Suppressor macrophage treated with lipopolysaccharide for 1 hour (primary cell): Measurements from ENCODE around the gene NBPF8.
A peak's percentile ranks its signal among the peaks of the same experiment; 100 is the strongest.
"Not testable (repeated sequence)": the region's sequence is repeated elsewhere in the genome, so short reads cannot be mapped to it uniquely, and the experiment has no call there.

Experiments used
- DNase-seq, 3 donors: peaks; one replicate each; pipeline ENCODE4 v3.0.0-alpha.2; 2020 to 2022

The NBPF8 gene

GRCh38 chr1:120414911-120415480 is at the start of gene NBPF8:
Gene NBPF8 (plus strand): TSS chr1:120415035. CDS start chr1:120436523, 21,488 bp downstream.
- DNase-seq, result peak; percentile 49 to 61 (median 52)

- not testable (repeated sequence) for DNase-seq
Measured at GRCh38 chr1:120367709-120368108, 47.1 kb upstream of the NBPF8 start.

GRCh38 chr1:120386651-120387050 is 28.2 kb upstream of the NBPF8 start:
- DNase-seq, result not testable (repeated sequence)

- DNase-seq, result peak; percentile 57 to 74 (median 64)
Measured at GRCh38 chr1:120388597-120389126, 26.2 kb upstream of the NBPF8 start.

DNA sequence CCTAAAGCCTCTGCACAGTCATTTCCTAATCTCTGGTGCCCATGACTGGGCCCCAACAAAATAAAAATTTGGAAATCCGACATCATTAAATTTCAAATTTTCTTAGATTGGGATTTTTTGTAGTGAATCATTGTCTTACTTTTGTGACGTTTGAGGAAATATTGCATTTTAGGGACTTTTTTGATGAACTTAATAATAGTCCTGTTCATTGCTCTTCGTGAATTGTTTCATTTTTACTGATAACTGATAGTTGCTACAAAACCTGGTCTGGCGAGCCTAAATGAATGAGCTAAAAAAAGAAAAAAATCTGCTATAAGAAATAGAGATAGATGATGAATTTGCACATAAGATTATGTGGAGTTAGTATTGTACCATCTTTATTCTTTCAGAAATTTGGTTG is 23.5 kb upstream of the NBPF8 start:
- DNase-seq, result peak; percentile 19 to 88 (median 72)

GRCh38 chr1:120393316-120394232 is 21.3 kb upstream of the NBPF8 start:
- DNase-seq, result not testable (repeated sequence)

GRCh38 chr1:120405348-120405747 is 9.5 kb upstream of the NBPF8 start:
- not testable (repeated sequence) for DNase-seq

GRCh38 chr1:120414451-120414850 is 384 bp upstream of the NBPF8 start:
- DNase-seq, result not testable (repeated sequence)

DNA sequence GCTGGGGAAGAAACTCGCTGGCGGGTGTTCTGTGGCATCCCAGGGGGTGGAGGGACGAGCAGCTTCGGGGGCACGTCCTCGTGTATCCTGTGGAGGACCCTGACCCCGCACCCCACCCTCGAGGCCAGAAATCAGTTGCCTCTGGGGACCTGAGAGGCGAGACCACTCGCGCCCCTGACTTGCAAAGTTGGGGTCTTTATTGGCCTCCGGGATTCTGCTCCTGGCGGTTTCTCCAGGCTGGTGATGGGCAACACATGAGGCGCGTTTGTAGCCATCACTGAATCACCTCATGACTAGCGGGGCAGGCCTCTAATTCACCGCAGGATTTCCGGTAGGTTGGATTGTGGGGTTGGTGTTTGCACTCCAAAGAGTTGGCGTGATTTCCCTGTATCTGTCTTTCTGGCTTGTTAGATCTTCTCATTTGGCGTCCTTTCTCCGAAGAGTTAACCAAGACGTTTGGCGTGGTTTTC is 692 bp downstream of the NBPF8 start:
- peak; percentile 24 to 45 (median 38) for DNase-seq

- not testable (repeated sequence) for DNase-seq
Measured at GRCh38 chr1:120425063-120425462, 10.2 kb downstream of the NBPF8 start.

DNA sequence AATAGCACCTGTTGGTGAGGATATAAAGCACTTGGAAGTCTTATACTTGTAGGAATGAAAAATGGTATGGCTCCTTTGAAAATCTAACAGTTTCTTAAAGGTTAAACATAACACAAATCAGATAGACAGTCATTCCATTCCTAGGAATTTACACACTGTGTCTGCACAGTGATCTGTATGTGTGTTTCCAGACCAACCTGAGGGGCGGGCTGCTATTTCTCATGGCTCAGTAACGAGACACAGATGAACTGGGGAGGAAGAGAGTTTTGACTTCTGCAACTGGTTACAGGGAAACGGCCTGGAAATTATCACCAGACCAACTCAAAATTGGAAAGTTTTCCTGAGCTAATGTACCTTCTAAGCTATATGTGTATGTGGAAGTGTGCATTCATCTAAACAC is 16.8 kb downstream of the NBPF8 start:
- DNase-seq, result not testable (repeated sequence)

DNA sequence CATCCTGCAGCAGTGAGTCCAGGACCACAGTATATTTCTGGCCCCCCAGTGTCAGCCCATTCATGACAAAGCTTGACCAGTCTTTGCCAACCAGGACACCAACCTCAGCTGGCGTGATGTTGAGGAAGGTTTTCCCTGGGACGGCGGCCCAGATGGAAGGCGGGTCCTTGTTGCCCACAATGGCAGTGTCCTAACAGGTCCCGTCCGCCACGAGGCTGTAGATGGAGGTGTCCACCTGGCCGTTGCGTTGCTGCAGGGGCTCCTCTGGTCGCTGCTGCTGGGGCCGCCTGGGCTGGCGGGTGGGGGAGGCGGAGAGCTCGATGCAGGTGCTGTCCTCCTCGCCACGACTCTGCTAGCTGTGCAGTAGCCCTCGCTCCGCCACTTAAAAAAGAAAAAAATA is 19.0 kb downstream of the NBPF8 start:
- DNase-seq, result not testable (repeated sequence)

GRCh38 chr1:120449124-120449523 is 34.3 kb downstream of the NBPF8 start:
- DNase-seq, result not testable (repeated sequence)
